Activated CD8-positive, alpha-beta T cell treated with anti-CD3 and anti-CD28 coated beads for 36 hours (primary cell): ENCODE measurements around the gene IL32. TPM values are rescaled to one million over a fixed set of nuclear protein-coding genes. Genes with fewer than 3 reads are reported as not detected.
"Not testable (repeated sequence)": the region's sequence is repeated elsewhere in the genome, so short reads cannot be mapped to it uniquely, and the experiment has no call there.

Source experiments
- ATAC-seq: fragments of 200-7000 bp; cut with Tn5 transposase; one replicate; pipeline ENCODE4 v1.10.0; 2021; ENCODE audit warnings: mild to moderate bottlenecking, moderate library complexity
- CTCF ChIA-PET: fragments of 350-600 bp; sonication (Branson Sonifier 250); formaldehyde crosslinking; loops from one replicate; lab custom pipeline; 2021; ENCODE audit warnings: antibody characterized with exemption; lab: Charles Lee
- POLR2A ChIA-PET: fragments of 350-600 bp; sonication (Branson Sonifier 250); formaldehyde crosslinking; loops from one replicate; lab custom pipeline; 2021; ENCODE audit warnings: antibody characterized with exemption; lab: Charles Lee
- DNase-seq: peaks from one replicate; pipeline ENCODE4 v3.0.0-alpha.2; 2020
- H3K27ac Mint-ChIP-seq: one replicate; pipeline ENCODE4 v1.8.0; 2021; ENCODE audit warnings: mild to moderate bottlenecking, mixed read lengths
- H3K27me3 Mint-ChIP-seq: one replicate; pipeline ENCODE4 v1.8.0; 2021; ENCODE audit warnings: mixed read lengths
- H3K36me3 Mint-ChIP-seq: one replicate; pipeline ENCODE4 v1.8.0; 2021; ENCODE audit warnings: low read depth, mixed read lengths
- H3K4me1 Mint-ChIP-seq: one replicate; pipeline ENCODE4 v1.8.0; 2021; ENCODE audit warnings: low read depth, mixed read lengths
- H3K4me3 Mint-ChIP-seq: one replicate; pipeline ENCODE4 v1.8.0; 2021; ENCODE audit warnings: mild to moderate bottlenecking, moderate library complexity, mixed read lengths
- H3K9me3 Mint-ChIP-seq: one replicate; pipeline ENCODE4 v1.8.0; 2021; ENCODE audit warnings: mixed read lengths
- intact Hi-C: fragments of 100-400 bp; cut with micrococcal nuclease; formaldehyde crosslinking; loops from one replicate; pipeline ENCODE4 v1.10.0; 2022
- total RNA-seq, 2 experiments: library from RNA; stranded (reverse); gene quantifications; one replicate each; pipeline ENCODE4 v1.2.3, GENCODE V29; 2021
- TF ChIP-seq, protein P1 (sequence below): fragments of 200-600 bp; IDR thresholded peaks from one replicate; pipeline ENCODE4 v1.8.0; 2022; ENCODE audit warnings: antibody characterized with exemption, mild to moderate bottlenecking

IL32 gene
- total RNA-seq, 2 experiments from 2014 or later, result 971 to 974 TPM

GRCh38 chr16:3068487-3068886, 3.0 kb downstream of the IL32 start:
- Mint-ChIP-seq H3K4me1 (peaks cover 63% of the 10 kb centered on the region), H3K36me3 (peaks cover 48% of the 10 kb centered on the region), H3K27ac (peak overlapping the region; percentile 96), H3K27me3 (no peaks in the 10 kb centered on the region), H3K9me3 (no peaks in the 10 kb centered on the region), H3K4me3 (peak overlapping the region; percentile 97)
- TF ChIP-seq, protein P1, sequence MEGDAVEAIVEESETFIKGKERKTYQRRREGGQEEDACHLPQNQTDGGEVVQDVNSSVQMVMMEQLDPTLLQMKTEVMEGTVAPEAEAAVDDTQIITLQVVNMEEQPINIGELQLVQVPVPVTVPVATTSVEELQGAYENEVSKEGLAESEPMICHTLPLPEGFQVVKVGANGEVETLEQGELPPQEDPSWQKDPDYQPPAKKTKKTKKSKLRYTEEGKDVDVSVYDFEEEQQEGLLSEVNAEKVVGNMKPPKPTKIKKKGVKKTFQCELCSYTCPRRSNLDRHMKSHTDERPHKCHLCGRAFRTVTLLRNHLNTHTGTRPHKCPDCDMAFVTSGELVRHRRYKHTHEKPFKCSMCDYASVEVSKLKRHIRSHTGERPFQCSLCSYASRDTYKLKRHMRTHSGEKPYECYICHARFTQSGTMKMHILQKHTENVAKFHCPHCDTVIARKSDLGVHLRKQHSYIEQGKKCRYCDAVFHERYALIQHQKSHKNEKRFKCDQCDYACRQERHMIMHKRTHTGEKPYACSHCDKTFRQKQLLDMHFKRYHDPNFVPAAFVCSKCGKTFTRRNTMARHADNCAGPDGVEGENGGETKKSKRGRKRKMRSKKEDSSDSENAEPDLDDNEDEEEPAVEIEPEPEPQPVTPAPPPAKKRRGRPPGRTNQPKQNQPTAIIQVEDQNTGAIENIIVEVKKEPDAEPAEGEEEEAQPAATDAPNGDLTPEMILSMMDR, result no peak
- no peak for ATAC-seq
- intact Hi-C loops, result no loop called here
- POLR2A ChIA-PET, result interaction anchor here (0.9 to 4.0 kb wide), 5 partner anchors 8 to 66 kb away, joined by 3 to 49 read pairs (median 10); partner anchors contain the start of gene ZNF213
- DNase-seq, result no peak
- CTCF ChIA-PET, result interaction anchor here (2.7 to 14.0 kb wide), 2 partner anchors 10 to 60 kb away, joined by 14 to 288 read pairs; no protein-coding TSS in a partner anchor

- DNase-seq, ATAC-seq, H3K9me3 Mint-ChIP-seq, H3K27me3 Mint-ChIP-seq, intact Hi-C loops: not testable (repeated sequence)
- Mint-ChIP-seq H3K4me3 (peak overlapping the region; percentile 47), H3K27ac (peak overlapping the region; percentile 93), H3K36me3 (peaks cover 48% of the 10 kb centered on the region), H3K4me1 (peaks cover 66% of the 10 kb centered on the region)
- CTCF ChIA-PET, result interaction anchor here (1.0 to 2.7 kb wide), 2 partner anchors 10 to 50 kb away, joined by 3 to 14 read pairs; no protein-coding TSS in a partner anchor
- POLR2A ChIA-PET, result interaction anchor here (1.4 to 2.3 kb wide), 2 partner anchors 10 to 18 kb away, joined by 3 to 10 read pairs; no protein-coding TSS in a partner anchor
Measured at GRCh38 chr16:3069146-3069545, 3.7 kb downstream of the IL32 start.

DNA sequence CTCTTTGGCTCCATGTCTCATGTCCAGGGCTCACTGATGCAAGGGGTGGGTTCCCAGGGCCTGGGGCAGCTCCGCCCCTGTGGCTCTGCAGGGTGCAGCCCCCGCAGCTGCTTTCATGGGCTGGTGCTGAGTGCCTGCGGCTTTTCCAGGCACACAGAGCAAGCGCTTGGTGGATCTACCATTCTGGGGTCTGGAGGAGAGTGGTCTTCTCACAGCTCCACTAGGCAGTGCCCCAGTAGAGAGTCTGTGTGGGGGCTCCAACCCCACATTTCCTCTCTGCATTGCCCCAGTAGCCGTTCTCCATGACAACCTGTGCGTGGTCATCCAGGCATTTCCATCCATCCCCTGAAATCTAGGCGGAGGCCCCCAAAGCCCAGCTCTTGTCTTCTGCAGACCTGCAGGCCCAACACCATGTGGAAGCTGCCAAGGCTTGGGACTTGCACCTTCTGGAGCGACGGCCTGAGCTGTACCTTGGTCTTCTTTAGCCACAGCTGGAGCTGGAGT, 5.2 kb downstream of the IL32 start:
- ATAC-seq, result no peak
- peak; percentile 47 for DNase-seq

DNA sequence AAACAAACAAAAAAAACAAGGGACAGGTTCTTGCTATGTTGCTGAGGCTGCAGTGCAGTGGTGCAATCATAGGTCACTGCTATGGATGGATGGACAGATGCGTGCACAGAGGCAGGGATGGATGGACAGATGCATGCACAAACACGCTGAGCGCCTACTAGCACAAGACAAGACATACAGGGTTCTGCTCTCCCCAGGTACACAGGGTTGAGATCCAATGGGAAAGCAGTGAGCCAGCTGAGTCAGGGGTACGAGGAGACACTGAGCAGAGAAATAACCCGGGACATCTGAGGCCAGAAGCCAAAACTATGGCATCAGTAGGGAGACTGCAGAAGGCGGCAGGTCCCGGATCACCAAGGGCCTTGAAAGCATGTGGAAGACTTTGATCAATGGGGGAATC, 6.2 kb downstream of the IL32 start:
- H3K36me3 Mint-ChIP-seq, result peaks cover 39% of the 10 kb centered on the region
- TF ChIP-seq, protein P1, result no peak
- peaks cover 1% of the 10 kb centered on the region for H3K9me3 Mint-ChIP-seq
- peak overlapping the region; percentile 93 for H3K27ac Mint-ChIP-seq
- POLR2A ChIA-PET, result interaction anchor here (2.1 kb wide), 1 partner anchor 12 kb away, joined by 6 read pairs; no protein-coding TSS in a partner anchor
- H3K27me3 Mint-ChIP-seq, result no peaks in the 10 kb centered on the region
- ATAC-seq (no peak), DNase-seq (no peak)
- intact Hi-C loops, result no loop called here
- CTCF ChIA-PET, result interaction anchor here (1.5 to 2.1 kb wide), 3 partner anchors 12 to 58 kb away, joined by 5 to 6 read pairs (median 5); no protein-coding TSS in a partner anchor
- H3K4me1 Mint-ChIP-seq, result peaks cover 75% of the 10 kb centered on the region
- H3K4me3 Mint-ChIP-seq, result no peak overlapping the region

More for the DNA sequence above, 5.2 kb downstream of the IL32 start:
- Mint-ChIP-seq H3K27ac (peak overlapping the region; percentile 93), H3K4me1 (peaks cover 69% of the 10 kb centered on the region), H3K4me3 (no peak overlapping the region), H3K9me3 (peaks cover 1% of the 10 kb centered on the region), H3K36me3 (peaks cover 49% of the 10 kb centered on the region), H3K27me3 (no peaks in the 10 kb centered on the region)
- intact Hi-C loops, result no loop called here
- POLR2A ChIA-PET, result interaction anchor here (0.6 to 2.1 kb wide), 5 partner anchors 11 to 59 kb away, joined by 3 to 6 read pairs (median 3); partner anchors contain the start of gene ZSCAN10
- CTCF ChIA-PET, result interaction anchor here (0.9 to 2.1 kb wide), 4 partner anchors 11 to 59 kb away, joined by 3 to 6 read pairs (median 5); no protein-coding TSS in a partner anchor
- TF ChIP-seq, protein P1, result no peak

DNA sequence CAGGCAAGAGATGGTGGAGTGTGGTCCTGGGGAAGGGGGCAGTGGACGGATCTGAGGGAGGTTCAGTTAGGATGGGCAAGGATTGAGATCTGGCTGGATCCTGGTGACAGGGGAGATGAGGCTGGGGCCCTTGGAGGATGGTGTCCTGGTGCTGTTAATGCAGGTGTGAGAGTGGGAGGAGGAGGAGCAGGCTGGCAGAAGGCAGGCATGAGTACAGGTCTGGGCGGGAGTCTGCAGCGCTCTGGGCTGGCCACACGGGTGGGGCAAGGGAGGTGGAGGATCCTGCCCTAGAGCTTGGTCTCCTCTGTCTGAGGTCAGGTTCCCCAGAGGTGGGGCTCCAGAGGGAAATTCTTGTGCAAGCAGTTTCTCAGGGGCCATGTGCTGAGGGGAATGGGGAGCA, 6.7 kb downstream of the IL32 start:
- H3K4me1 Mint-ChIP-seq, result peaks cover 79% of the 10 kb centered on the region
- intact Hi-C loops, H3K27me3 Mint-ChIP-seq, DNase-seq, H3K9me3 Mint-ChIP-seq, H3K4me3 Mint-ChIP-seq: not testable (repeated sequence)
- ChIA-PET CTCF (interaction anchor here (2.1 kb wide), 1 partner anchor 14 kb away, joined by 5 read pairs; no protein-coding TSS in a partner anchor), POLR2A (interaction anchor here (2.1 kb wide), 1 partner anchor 12 kb away, joined by 6 read pairs; no protein-coding TSS in a partner anchor)
- H3K27ac Mint-ChIP-seq, result peak overlapping the region; percentile 93
- peak; percentile 5 for ATAC-seq
- peaks cover 38% of the 10 kb centered on the region for H3K36me3 Mint-ChIP-seq

DNA sequence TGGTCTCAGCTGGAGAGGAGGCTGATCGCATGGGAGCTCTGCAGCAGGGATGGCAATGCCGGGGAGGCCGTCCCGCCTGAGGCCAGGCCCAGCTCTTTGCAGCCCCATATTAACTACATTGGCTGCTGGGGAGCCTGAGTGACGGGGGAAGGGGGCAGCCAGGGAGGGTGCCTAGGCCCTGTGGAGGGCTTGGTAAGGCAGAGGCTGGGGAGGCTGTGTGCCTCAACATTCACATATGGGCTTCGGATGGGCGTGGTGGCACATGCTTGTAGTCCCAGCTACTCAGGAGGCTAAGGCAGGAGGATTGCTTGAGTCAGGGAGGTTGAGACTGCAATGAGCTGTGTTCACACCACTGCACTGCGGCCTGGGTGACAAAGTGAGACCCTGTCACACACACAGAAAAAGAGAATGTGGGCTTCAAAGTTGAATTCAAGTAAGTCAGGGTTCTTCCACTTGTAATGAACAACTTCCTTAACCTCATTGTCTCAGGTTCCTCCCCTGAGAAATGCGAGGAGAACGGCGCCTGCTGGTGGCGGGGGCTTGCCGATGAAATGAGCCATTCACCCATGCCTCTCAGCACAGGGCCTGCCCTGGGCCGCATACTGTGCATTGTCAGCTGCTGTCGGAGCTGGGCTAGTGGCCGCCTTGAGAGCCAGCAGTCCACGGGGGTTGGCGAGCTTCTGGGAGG, 7.3 kb downstream of the IL32 start:
- H3K9me3 Mint-ChIP-seq, H3K27me3 Mint-ChIP-seq, intact Hi-C loops, H3K4me3 Mint-ChIP-seq: not testable (repeated sequence)
- peak overlapping the region; percentile 97 for H3K27ac Mint-ChIP-seq
- ChIA-PET POLR2A (interaction anchor here (2.1 kb wide), 1 partner anchor 13 kb away, joined by 6 read pairs; no protein-coding TSS in a partner anchor), CTCF (interaction anchor here (2.1 kb wide), 1 partner anchor 14 kb away, joined by 5 read pairs; no protein-coding TSS in a partner anchor)
- peaks cover 33% of the 10 kb centered on the region for H3K36me3 Mint-ChIP-seq
- peak; percentile 41 for ATAC-seq
- peak; percentile 77 for DNase-seq
- peaks cover 77% of the 10 kb centered on the region for H3K4me1 Mint-ChIP-seq
